HCT116 (cell line): ENCODE data around the gene DIP2C. TPM values are rescaled to one million over a fixed set of nuclear protein-coding genes. Genes with fewer than 3 reads are reported as not detected.

Source experiments
- ATAC-seq: fragments of 200-7000 bp; cut with Tn5 transposase; 2 replicates; pipeline ENCODE4 v1.9.1; 2020; ENCODE audit warnings: mild to moderate bottlenecking, moderate library complexity
- BruUV-seq: library from RNA; stranded (reverse); fragments of 400-500 nt; replicated peaks from 2 replicates; lab custom pipeline; 2021; lab: Mats Ljungman, UMichigan
- CTCF ChIA-PET: fragments of 300-600 bp; sonication (Branson Sonifier 250); formaldehyde crosslinking; loops from one replicate; lab custom pipeline; 2021; ENCODE audit warnings: antibody characterized with exemption; lab: Charles Lee
- POLR2A ChIA-PET: fragments of 300-600, 350-600 bp; sonication (Branson Sonifier 250); formaldehyde crosslinking; loops from one replicate; lab custom pipeline; 2021; ENCODE audit warnings: antibody characterized with exemption; lab: Charles Lee
- RAD21 ChIA-PET, 2 experiments: fragments of 300-600 bp; sonication (Branson Sonifier 250); formaldehyde crosslinking; loops; one replicate each; lab custom pipeline; 2023; ENCODE audit warnings: low total read pairs in 2 of 2; ENCODE audit not compliant: uncharacterized antibody in 2 of 2, unreplicated experiment in 2 of 2, low non-redundant PET in 1 of 2; lab: Charles Lee
- DNase-seq: peaks from one replicate; pipeline ENCODE4 v3.0.0-alpha.2; 2010; ENCODE audit warnings: low read depth, low spot score
- H2AFZ ChIP-seq: fragments of 200-600 bp; shearing (Covaris generic), sonication (generic); 2 replicates; pipeline ENCODE4 v1.6.1; 2017; ENCODE audit warnings: low read depth, mixed run types, mixed read lengths, antibody characterized with exemption, low read length; ENCODE audit not compliant: poor library complexity, severe bottlenecking
- H3K27ac ChIP-seq: 2 replicates; pipeline ENCODE4 v1.5.1; 2012; ENCODE audit warnings: low read depth, low read length
- H3K27me3 ChIP-seq: fragments of 200-600 bp; sonication (generic); 2 replicates; pipeline ENCODE4 v1.6.1; 2016; ENCODE audit warnings: mixed run types, low read length, mixed read lengths; ENCODE audit not compliant: insufficient read depth
- H3K36me3 ChIP-seq, 2 experiments: fragments of 200-500 bp in 1 of 2; fragments of 200-600 bp in 1 of 2; sonication (Bioruptor generic) in 1 of 2; sonication (generic) in 1 of 2; 2 replicates each; pipeline versions ENCODE4 v1.5.1 to v1.6.1; 2014 to 2016; ENCODE audit warnings: low read length in 2 of 2, inconsistent platforms in 1 of 2, mixed read lengths in 1 of 2, mixed run types in 1 of 2; ENCODE audit not compliant: insufficient read depth in 2 of 2, control insufficient read depth in 1 of 2
- H3K4me1 ChIP-seq, 2 experiments: fragments of 200-600 bp in 1 of 2; sonication (generic) in 1 of 2; 2 replicates each; pipeline versions ENCODE4 v1.5.1 to v1.6.1; 2012 to 2017; ENCODE audit warnings: low read length in 2 of 2, inconsistent platforms in 1 of 2, mild to moderate bottlenecking in 1 of 2, mixed read lengths in 1 of 2, mixed run types in 1 of 2, moderate library complexity in 1 of 2; ENCODE audit not compliant: insufficient read depth in 2 of 2, control insufficient read depth in 1 of 2
- H3K4me2 ChIP-seq: fragments of 200-600 bp; sonication (generic); 2 replicates; pipeline ENCODE4 v1.6.1; 2017; ENCODE audit warnings: mixed run types, low read length, mixed read lengths
- H3K4me3 ChIP-seq, 2 experiments: fragments of 200-600 bp in 1 of 2; sonication (generic) in 1 of 2; replicated peaks in 1 of 2; 2 replicates each; pipeline ENCODE4 v1.5.1; 2011 to 2016; ENCODE audit warnings: low read length in 2 of 2, control low read depth in 1 of 2, low read depth in 1 of 2, mild to moderate bottlenecking in 1 of 2, mixed read lengths in 1 of 2, mixed run types in 1 of 2
- H3K79me2 ChIP-seq: fragments of 200-600 bp; sonication (generic); 2 replicates; pipeline ENCODE4 v1.6.1; 2017; ENCODE audit warnings: mild to moderate bottlenecking, mixed run types, low read length, moderate library complexity, mixed read lengths; ENCODE audit not compliant: insufficient read depth
- H3K9ac ChIP-seq: fragments of 200-600 bp; sonication (generic); 2 replicates; pipeline ENCODE4 v1.6.1; 2016; ENCODE audit warnings: low read length, mixed read lengths
- H3K9me2 ChIP-seq: fragments of 200-600 bp; sonication (generic), shearing (Covaris generic); 2 replicates; pipeline ENCODE4 v1.6.1; 2017; ENCODE audit warnings: mixed run types, mild to moderate bottlenecking, moderate library complexity; ENCODE audit not compliant: insufficient read depth
- H3K9me3 ChIP-seq, 2 experiments: fragments of 200-500 bp in 1 of 2; fragments of 200-600 bp in 1 of 2; sonication (Bioruptor generic) in 1 of 2; sonication (generic) in 1 of 2; 2 replicates each; pipeline ENCODE4 v1.6.1; 2014 to 2017; ENCODE audit warnings: low read length in 2 of 2, mixed read lengths in 2 of 2, inconsistent platforms in 1 of 2, low read depth in 1 of 2, mild to moderate bottlenecking in 1 of 2, mixed run types in 1 of 2, moderate library complexity in 1 of 2; ENCODE audit not compliant: control insufficient read depth in 1 of 2, insufficient read depth in 1 of 2
- H4K20me1 ChIP-seq: fragments of 200-600 bp; sonication (generic), shearing (Covaris generic); 2 replicates; pipeline ENCODE4 v1.6.1; 2017; ENCODE audit warnings: mixed run types, mild to moderate bottlenecking, moderate library complexity; ENCODE audit not compliant: insufficient read depth
- CBX3 ChIP-seq: IDR thresholded peaks from 2 replicates; pipeline ENCODE4 v1.6.1; 2012; ENCODE audit warnings: low read depth
- CEBPB ChIP-seq: IDR thresholded peaks from 2 replicates; pipeline ENCODE4 v1.6.1; 2012; ENCODE audit warnings: low read depth
- EGR1 ChIP-seq: IDR thresholded peaks from 2 replicates; pipeline ENCODE4 v1.6.1; 2012; ENCODE audit warnings: low read depth
- ELF1 ChIP-seq: IDR thresholded peaks from 2 replicates; pipeline ENCODE4 v1.6.1; 2012; ENCODE audit warnings: low read depth, borderline replicate concordance
- EZH2 ChIP-seq: fragments of 200-600 bp; sonication (generic); IDR thresholded peaks from 2 replicates; pipeline ENCODE4 v1.6.1; 2017; ENCODE audit warnings: antibody characterized with exemption, mixed run types
- FOSL1 ChIP-seq: IDR thresholded peaks from 2 replicates; pipeline ENCODE4 v1.6.1; 2012; ENCODE audit warnings: low read depth
- JUND ChIP-seq: IDR thresholded peaks from 2 replicates; pipeline ENCODE4 v1.6.1; 2012
- POLR2A ChIP-seq: IDR thresholded peaks from 2 replicates; pipeline ENCODE4 v1.7.0; 2011; ENCODE audit warnings: borderline replicate concordance; ENCODE audit not compliant: insufficient read depth, insufficient read length; ENCODE audit errors: extremely low read depth
- RAD21 ChIP-seq: IDR thresholded peaks from 2 replicates; pipeline ENCODE4 v1.6.1; 2012; ENCODE audit warnings: low read depth, mild to moderate bottlenecking
- SP1 ChIP-seq: IDR thresholded peaks from 2 replicates; pipeline ENCODE4 v1.6.1; 2012; ENCODE audit warnings: low read depth
- SRF ChIP-seq: IDR thresholded peaks from 2 replicates; pipeline ENCODE4 v1.6.1; 2012; ENCODE audit warnings: low read depth
- TCF7L2 ChIP-seq: IDR thresholded peaks from 2 replicates; pipeline ENCODE4 v1.7.0; 2011; ENCODE audit warnings: borderline replicate concordance, inconsistent platforms; ENCODE audit not compliant: insufficient read depth, insufficient read length; ENCODE audit errors: extremely low read depth
- YY1 ChIP-seq: IDR thresholded peaks from 2 replicates; pipeline ENCODE4 v1.6.1; 2011; ENCODE audit warnings: low read length, low read depth, moderate library complexity, mild to moderate bottlenecking; ENCODE audit not compliant: insufficient replicate concordance; ENCODE audit errors: extremely low read depth
- ZNF274 ChIP-seq: fragments of 200-500 bp; sonication (Bioruptor generic); IDR thresholded peaks from 2 replicates; pipeline ENCODE4 v1.6.1; 2014; ENCODE audit warnings: mild to moderate bottlenecking, low read depth, low read length, inconsistent platforms
- intact Hi-C: fragments of 100-400 bp; cut with micrococcal nuclease; formaldehyde crosslinking; loops from 2 replicates; pipeline ENCODE4 v1.10.0; 2022
- total RNA-seq: library from RNA; stranded (reverse); gene quantifications from one replicate; pipeline ENCODE4 v1.2.1, GENCODE V29; 2021; ENCODE audit not compliant: unreplicated experiment
- TF ChIP-seq, protein P1 (sequence below): IDR thresholded peaks from 2 replicates; pipeline ENCODE4 v1.6.1; 2012; ENCODE audit warnings: low read depth
- TF ChIP-seq, protein P2 (sequence below): IDR thresholded peaks from 2 replicates; pipeline ENCODE4 v1.6.1; 2011; ENCODE audit warnings: mild to moderate bottlenecking, low read length, moderate library complexity; ENCODE audit not compliant: insufficient replicate concordance; ENCODE audit errors: extremely low read depth
- TF ChIP-seq, protein P3 (sequence below): IDR thresholded peaks from 2 replicates; pipeline ENCODE4 v1.6.1; 2012
- TF ChIP-seq, protein P4 (sequence below): IDR thresholded peaks from 2 replicates; pipeline ENCODE4 v1.6.1; 2012
- TF ChIP-seq, protein P5 (sequence below), 3 experiments: fragments of 200-600 bp in 1 of 3; sonication (generic) in 1 of 3; IDR thresholded peaks in 2 of 3; conservative IDR thresholded peaks in 1 of 3; 2 replicates each; pipeline ENCODE4 v1.5.1; 2012 to 2017; ENCODE audit warnings: low read depth in 2 of 3, low read length in 2 of 3, antibody characterized with exemption in 1 of 3, borderline replicate concordance in 1 of 3, control low read depth in 1 of 3, mild to moderate bottlenecking in 1 of 3, mixed read lengths in 1 of 3, mixed run types in 1 of 3, moderate library complexity in 1 of 3; ENCODE audit not compliant: insufficient read depth in 1 of 3

DIP2C gene
- total RNA-seq, 1 experiment from 2014 or later = 15.4 TPM

DNA sequence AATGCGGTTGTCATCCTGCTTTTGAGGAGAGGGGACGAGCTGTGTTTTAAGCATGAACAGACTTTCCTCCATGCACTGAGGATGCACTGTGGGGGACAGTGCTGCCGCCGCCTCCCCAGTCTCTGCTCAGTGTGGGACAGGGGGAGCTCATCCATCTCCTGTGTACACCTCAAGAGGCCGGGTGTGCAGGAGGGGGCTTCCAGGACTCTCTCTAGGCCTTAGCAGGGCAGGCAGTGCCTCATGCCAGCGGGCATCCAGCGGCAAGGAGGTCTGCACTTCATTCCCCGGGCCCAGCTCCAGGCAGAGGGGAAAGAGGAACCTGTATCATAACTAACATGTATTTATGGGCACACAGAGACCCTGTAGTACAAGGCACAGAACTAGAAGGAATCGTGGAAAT, 89.7 kb downstream of the DIP2C start:
- intact Hi-C loops = no loop called here
- Histone ChIP-seq H3K79me2 (no peaks in the 10 kb centered on the region), H3K9me3 (no peaks in the 10 kb centered on the region), H4K20me1 (no peaks in the 10 kb centered on the region), H3K4me2 (no peak overlapping the region), H3K36me3 (no peaks in the 10 kb centered on the region), H3K4me1 (peaks cover 0 to 4% of the 10 kb centered on the region in 2 experiments; a peak in 1 of 4 replicates), H3K9me2 (no peaks in the 10 kb centered on the region), H2AFZ (no peak overlapping the region), H3K9ac (no peak overlapping the region), H3K27ac (no peak overlapping the region), H3K4me3 (no peak overlapping the region), H3K27me3 (no peaks in the 10 kb centered on the region)
- ATAC-seq (no peak), DNase-seq (no peak)
- CTCF ChIA-PET = no interaction called here
- POLR2A ChIA-PET = no interaction called here
- TF ChIP-seq JUND = no peak
- no peak for TF ChIP-seq SP1
- no peak for TF ChIP-seq POLR2A
- no peak for TF ChIP-seq CEBPB
- TF ChIP-seq, protein P1, sequence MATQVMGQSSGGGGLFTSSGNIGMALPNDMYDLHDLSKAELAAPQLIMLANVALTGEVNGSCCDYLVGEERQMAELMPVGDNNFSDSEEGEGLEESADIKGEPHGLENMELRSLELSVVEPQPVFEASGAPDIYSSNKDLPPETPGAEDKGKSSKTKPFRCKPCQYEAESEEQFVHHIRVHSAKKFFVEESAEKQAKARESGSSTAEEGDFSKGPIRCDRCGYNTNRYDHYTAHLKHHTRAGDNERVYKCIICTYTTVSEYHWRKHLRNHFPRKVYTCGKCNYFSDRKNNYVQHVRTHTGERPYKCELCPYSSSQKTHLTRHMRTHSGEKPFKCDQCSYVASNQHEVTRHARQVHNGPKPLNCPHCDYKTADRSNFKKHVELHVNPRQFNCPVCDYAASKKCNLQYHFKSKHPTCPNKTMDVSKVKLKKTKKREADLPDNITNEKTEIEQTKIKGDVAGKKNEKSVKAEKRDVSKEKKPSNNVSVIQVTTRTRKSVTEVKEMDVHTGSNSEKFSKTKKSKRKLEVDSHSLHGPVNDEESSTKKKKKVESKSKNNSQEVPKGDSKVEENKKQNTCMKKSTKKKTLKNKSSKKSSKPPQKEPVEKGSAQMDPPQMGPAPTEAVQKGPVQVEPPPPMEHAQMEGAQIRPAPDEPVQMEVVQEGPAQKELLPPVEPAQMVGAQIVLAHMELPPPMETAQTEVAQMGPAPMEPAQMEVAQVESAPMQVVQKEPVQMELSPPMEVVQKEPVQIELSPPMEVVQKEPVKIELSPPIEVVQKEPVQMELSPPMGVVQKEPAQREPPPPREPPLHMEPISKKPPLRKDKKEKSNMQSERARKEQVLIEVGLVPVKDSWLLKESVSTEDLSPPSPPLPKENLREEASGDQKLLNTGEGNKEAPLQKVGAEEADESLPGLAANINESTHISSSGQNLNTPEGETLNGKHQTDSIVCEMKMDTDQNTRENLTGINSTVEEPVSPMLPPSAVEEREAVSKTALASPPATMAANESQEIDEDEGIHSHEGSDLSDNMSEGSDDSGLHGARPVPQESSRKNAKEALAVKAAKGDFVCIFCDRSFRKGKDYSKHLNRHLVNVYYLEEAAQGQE = no peak
- no peak for TF ChIP-seq TCF7L2
- TF ChIP-seq EZH2 = no peak
- TF ChIP-seq, protein P2, sequence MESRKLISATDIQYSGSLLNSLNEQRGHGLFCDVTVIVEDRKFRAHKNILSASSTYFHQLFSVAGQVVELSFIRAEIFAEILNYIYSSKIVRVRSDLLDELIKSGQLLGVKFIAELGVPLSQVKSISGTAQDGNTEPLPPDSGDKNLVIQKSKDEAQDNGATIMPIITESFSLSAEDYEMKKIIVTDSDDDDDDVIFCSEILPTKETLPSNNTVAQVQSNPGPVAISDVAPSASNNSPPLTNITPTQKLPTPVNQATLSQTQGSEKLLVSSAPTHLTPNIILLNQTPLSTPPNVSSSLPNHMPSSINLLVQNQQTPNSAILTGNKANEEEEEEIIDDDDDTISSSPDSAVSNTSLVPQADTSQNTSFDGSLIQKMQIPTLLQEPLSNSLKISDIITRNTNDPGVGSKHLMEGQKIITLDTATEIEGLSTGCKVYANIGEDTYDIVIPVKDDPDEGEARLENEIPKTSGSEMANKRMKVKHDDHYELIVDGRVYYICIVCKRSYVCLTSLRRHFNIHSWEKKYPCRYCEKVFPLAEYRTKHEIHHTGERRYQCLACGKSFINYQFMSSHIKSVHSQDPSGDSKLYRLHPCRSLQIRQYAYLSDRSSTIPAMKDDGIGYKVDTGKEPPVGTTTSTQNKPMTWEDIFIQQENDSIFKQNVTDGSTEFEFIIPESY = no peak
- no peak for TF ChIP-seq SRF
- TF ChIP-seq CBX3 = no peak
- TF ChIP-seq FOSL1 = no peak
- TF ChIP-seq, protein P3, sequence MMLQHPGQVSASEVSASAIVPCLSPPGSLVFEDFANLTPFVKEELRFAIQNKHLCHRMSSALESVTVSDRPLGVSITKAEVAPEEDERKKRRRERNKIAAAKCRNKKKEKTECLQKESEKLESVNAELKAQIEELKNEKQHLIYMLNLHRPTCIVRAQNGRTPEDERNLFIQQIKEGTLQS = no peak
- TF ChIP-seq, protein P4, sequence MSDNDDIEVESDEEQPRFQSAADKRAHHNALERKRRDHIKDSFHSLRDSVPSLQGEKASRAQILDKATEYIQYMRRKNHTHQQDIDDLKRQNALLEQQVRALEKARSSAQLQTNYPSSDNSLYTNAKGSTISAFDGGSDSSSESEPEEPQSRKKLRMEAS = no peak
- TF ChIP-seq ELF1 = no peak
- no peak for TF ChIP-seq ZNF274
- TF ChIP-seq, protein P5, sequence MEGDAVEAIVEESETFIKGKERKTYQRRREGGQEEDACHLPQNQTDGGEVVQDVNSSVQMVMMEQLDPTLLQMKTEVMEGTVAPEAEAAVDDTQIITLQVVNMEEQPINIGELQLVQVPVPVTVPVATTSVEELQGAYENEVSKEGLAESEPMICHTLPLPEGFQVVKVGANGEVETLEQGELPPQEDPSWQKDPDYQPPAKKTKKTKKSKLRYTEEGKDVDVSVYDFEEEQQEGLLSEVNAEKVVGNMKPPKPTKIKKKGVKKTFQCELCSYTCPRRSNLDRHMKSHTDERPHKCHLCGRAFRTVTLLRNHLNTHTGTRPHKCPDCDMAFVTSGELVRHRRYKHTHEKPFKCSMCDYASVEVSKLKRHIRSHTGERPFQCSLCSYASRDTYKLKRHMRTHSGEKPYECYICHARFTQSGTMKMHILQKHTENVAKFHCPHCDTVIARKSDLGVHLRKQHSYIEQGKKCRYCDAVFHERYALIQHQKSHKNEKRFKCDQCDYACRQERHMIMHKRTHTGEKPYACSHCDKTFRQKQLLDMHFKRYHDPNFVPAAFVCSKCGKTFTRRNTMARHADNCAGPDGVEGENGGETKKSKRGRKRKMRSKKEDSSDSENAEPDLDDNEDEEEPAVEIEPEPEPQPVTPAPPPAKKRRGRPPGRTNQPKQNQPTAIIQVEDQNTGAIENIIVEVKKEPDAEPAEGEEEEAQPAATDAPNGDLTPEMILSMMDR (IDR thresholded peaks at IDR 0.05 in 2 of 3, conservative IDR thresholded peaks at IDR 0.05 in 1 of 3; ENCODE audit: borderline replicate concordance in 1 of 3, insufficient read depth in 1 of 3, low read depth in 2 of 3, low read length in 2 of 3) = no peak
- no peak for TF ChIP-seq RAD21
- TF ChIP-seq YY1 = no peak
- TF ChIP-seq EGR1 = no peak
- RAD21 ChIA-PET = no interaction called here
- BruUV-seq = no TSS peak
